HepG2 (cell line): ENCODE results near the gene JAKMIP3. TPM values are rescaled to one million over a fixed set of nuclear protein-coding genes. Genes with fewer than 3 reads are reported as not detected.

ENCODE experiments used
- EZH2 ChIP-seq: conservative IDR thresholded peaks from 2 replicates; pipeline ENCODE4 v1.6.1; 2012; ENCODE audit warnings: mild to moderate bottlenecking, low read depth, low read length, moderate library complexity
- FOXP4 ChIP-seq: sonication (generic); formaldehyde crosslinking; IDR thresholded peaks from 2 replicates; pipeline ENCODE4 v1.4.0; 2020; ENCODE audit warnings: missing genetic modification reagents
- IRF1 ChIP-seq: sonication (generic); formaldehyde crosslinking; IDR thresholded peaks from 2 replicates; pipeline ENCODE4 v1.4.0; 2020; ENCODE audit warnings: low read depth, mild to moderate bottlenecking, missing genetic modification reagents
- KDM2A ChIP-seq: sonication (generic); formaldehyde crosslinking; IDR thresholded peaks from 2 replicates; pipeline ENCODE4 v1.4.0; 2020; ENCODE audit warnings: low read depth, missing genetic modification reagents, borderline replicate concordance
- NFAT5 ChIP-seq: sonication (generic); formaldehyde crosslinking; IDR thresholded peaks from 2 replicates; pipeline ENCODE4 v1.4.0; 2020; ENCODE audit warnings: missing genetic modification reagents
- NFIB ChIP-seq: sonication (generic); formaldehyde crosslinking; IDR thresholded peaks from 2 replicates; pipeline ENCODE4 v1.9.0; 2021; ENCODE audit warnings: missing genetic modification reagents, mild to moderate bottlenecking, borderline replicate concordance
- STAG1 ChIP-seq: sonication (generic); formaldehyde crosslinking; IDR thresholded peaks from 2 replicates; pipeline ENCODE4 v1.4.0; 2020; ENCODE audit warnings: missing genetic modification reagents
- ZBTB14 ChIP-seq: sonication (generic); formaldehyde crosslinking; IDR thresholded peaks from 2 replicates; pipeline ENCODE4 v1.4.0; 2020; ENCODE audit warnings: missing genetic modification reagents
- polyA plus RNA-seq, 8 experiments: library from polyadenylated mRNA; depleted of rRNA in 3 of 8; stranded (reverse) in 7 of 8; unstranded in 1 of 8; fragments of >200 nt; fragmentation: Illumina TruSeq in 4 of 8; extraction: Trizol in 4 of 8; gene quantifications; 2 replicates each; pipeline versions ENCODE4 v1.2.1 to v1.2.3, GENCODE V29; 2011 to 2016; ENCODE audit warnings: low read depth in 4 of 8, missing spikeins in 1 of 8, mixed read lengths in 1 of 8; ENCODE audit not compliant: insufficient read depth in 1 of 8
- total RNA-seq, 5 experiments: library from RNA; depleted of rRNA; stranded (reverse); fragments of >200 nt; fragmentation: Illumina TruSeq; extraction: Trizol; gene quantifications; 2 replicates each; pipeline ENCODE4 v1.2.3, GENCODE V29; 2016; ENCODE audit warnings: low read depth in 1 of 5

The JAKMIP3 gene
- total and polyA plus RNA-seq, 2 of the 13 experiments (the other 11 are each of a cell fraction or from before 2014, with no cell fraction given), result 0.03 to 0.11 TPM

- TF ChIP-seq ZBTB14 (CRISPR knock-in tag), result no peak
- no peak for TF ChIP-seq STAG1 (CRISPR knock-in tag)
- TF ChIP-seq NFIB (CRISPR knock-in tag), result no peak
- no peak for TF ChIP-seq EZH2
- no peak for TF ChIP-seq IRF1 (CRISPR knock-in tag)
- TF ChIP-seq KDM2A (CRISPR knock-in tag), result no peak
- TF ChIP-seq NFAT5, result no peak
- no peak for TF ChIP-seq FOXP4 (CRISPR knock-in tag)
Measured at GRCh38 chr10:132103116-132103910, 37.6 kb downstream of the JAKMIP3 start (continued).
